GM12878 (cell line): ENCODE results near the gene ELL2.

Source experiments
- CBX5 ChIP-seq: sonication (generic); IDR thresholded peaks from 2 replicates; pipeline ENCODE4 v1.6.1; 2016; ENCODE audit warnings: low read depth, moderate library complexity, mild to moderate bottlenecking, inconsistent platforms
- GABPA ChIP-seq: IDR thresholded peaks from 2 replicates; pipeline ENCODE4 v1.6.1; 2014; ENCODE audit warnings: antibody characterized with exemption, low read depth, mild to moderate bottlenecking, inconsistent platforms
- IRF3 ChIP-seq: fragments of 450-650 bp; IDR thresholded peaks from 2 replicates; pipeline ENCODE4 v1.6.1; 2014; ENCODE audit warnings: mild to moderate bottlenecking
- KDM1A ChIP-seq: fragments of 200-600 bp; sonication (generic); IDR thresholded peaks from 2 replicates; pipeline ENCODE4 v1.6.1; 2016; ENCODE audit warnings: borderline replicate concordance
- MAX ChIP-seq: IDR thresholded peaks from 2 replicates; pipeline ENCODE4 v1.6.1; 2012; ENCODE audit warnings: low read depth, low read length, improper control_type of control experiment
- MEF2A ChIP-seq: IDR thresholded peaks from 2 replicates; pipeline ENCODE4 v1.6.1; 2011; ENCODE audit warnings: low read depth, mild to moderate bottlenecking, low read length, moderate library complexity; ENCODE audit not compliant: insufficient read depth
- POLR2AphosphoS5 ChIP-seq: IDR thresholded peaks from 2 replicates; pipeline ENCODE4 v1.6.1; 2011; ENCODE audit warnings: mild to moderate bottlenecking, low read length, inconsistent platforms
- POU2F2 ChIP-seq: IDR thresholded peaks from 3 replicates; pipeline ENCODE4 v1.6.1; 2011; ENCODE audit warnings: low read depth, mild to moderate bottlenecking, low read length, borderline replicate concordance
- RB1 ChIP-seq: fragments of 450-650 bp; formaldehyde crosslinking; IDR thresholded peaks from 2 replicates; pipeline ENCODE4 v1.6.1; 2017; ENCODE audit warnings: mild to moderate bottlenecking, borderline replicate concordance
- REST ChIP-seq: IDR thresholded peaks from 2 replicates; pipeline ENCODE4 v1.6.1; 2012; ENCODE audit warnings: mild to moderate bottlenecking, low read depth, low read length
- RFX5 ChIP-seq: IDR thresholded peaks from 2 replicates; pipeline ENCODE4 v1.6.1; 2011; ENCODE audit warnings: low read depth, low read length, improper control_type of control experiment
- WRNIP1 ChIP-seq: IDR thresholded peaks from 2 replicates; pipeline ENCODE4 v1.6.1; 2011; ENCODE audit warnings: low read depth, low read length, improper control_type of control experiment, borderline replicate concordance
- ZNF274 ChIP-seq: IDR thresholded peaks from one replicate; pipeline ENCODE4 v1.8.0; 2011; ENCODE audit not compliant: insufficient read length, insufficient read depth
- ZZZ3 ChIP-seq: IDR thresholded peaks from 2 replicates; pipeline ENCODE4 v1.6.1; 2011; ENCODE audit warnings: low read depth; ENCODE audit not compliant: control insufficient read depth, insufficient read length

DNA sequence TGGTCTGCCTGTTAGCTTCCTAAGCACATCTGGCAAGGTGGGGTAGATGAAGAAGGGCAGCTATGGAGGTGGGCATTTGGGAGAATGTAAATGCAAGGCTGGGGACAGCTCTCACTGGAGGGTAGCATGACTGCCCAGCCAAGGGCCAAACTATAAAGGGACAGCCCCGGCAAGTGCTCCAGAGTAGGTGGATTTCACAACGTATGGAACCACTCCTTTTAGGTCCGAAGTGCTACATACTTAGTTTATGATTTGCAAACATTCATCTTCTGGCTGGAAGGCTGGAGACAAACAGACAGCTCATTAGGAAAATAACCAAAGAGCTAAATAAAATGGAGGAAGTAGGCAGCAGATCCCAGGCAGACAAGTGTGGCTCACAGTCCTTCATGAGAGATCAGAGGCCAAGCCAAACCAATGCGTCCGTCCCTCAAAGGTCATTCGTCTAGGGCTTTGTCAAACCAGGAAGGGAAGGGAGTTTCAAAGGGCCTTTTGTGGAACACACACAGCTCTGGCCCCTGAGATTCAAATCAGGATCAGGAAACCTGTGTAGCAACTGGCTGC, 96.6 kb downstream of the ELL2 start:
- no peak for TF ChIP-seq IRF3
- no peak for TF ChIP-seq CBX5
- no peak for TF ChIP-seq POLR2AphosphoS5
- no peak for TF ChIP-seq ZNF274
- TF ChIP-seq RB1 = no peak
- TF ChIP-seq MEF2A = no peak
- no peak for TF ChIP-seq MAX
- TF ChIP-seq REST = no peak
- no peak for TF ChIP-seq KDM1A
- TF ChIP-seq POU2F2 = no peak
- no peak for TF ChIP-seq GABPA
- TF ChIP-seq ZZZ3 = no peak
- no peak for TF ChIP-seq RFX5
- no peak for TF ChIP-seq WRNIP1
